ENCODE data around the gene TRMT61A.

DNA sequence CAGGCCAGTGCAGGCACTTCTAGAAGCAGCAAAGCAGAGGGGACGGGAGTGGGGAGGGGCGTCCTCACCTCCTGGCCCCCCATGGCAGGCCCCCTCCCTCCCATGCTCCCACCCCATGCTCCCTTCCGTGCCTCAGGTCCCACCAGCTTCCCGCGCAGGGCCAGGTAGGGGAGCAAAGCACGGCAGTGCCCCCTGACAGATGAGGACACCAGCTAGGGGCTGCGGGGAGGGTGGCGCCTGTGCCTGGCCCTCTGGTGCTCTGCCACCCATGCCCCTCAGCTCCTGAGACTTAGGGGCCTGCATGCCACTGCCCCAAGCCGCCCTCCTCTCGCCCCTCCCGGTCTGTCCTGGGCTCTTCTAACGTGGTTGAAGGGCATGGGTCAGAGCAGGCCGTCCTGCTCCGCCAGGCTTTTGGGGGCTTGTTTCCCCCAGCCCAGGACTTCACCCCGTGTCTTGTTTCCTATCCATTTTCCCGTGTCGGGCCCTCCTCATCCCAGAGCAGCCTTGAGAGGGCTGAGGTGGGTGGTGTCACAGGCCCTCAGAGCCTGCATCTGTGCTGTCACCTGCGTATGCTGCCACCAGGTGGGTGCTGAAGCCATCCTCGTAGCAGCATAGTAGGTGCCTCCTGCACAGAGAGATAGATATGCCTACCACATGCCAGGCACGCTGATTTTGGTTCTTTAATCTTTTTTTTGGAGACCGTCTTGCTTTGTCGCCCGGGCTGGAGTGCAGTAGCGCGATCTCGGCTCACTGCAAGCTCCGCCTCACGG lies 10.2 kb downstream of the TRMT61A start:
- TF ChIP-seq POLR2AphosphoS5 (IDR thresholded peaks at IDR 0.05; ENCODE audit: low read depth, low read length) (no peak), POLR2A (IDR thresholded peaks at IDR 0.05; ENCODE audit: low read depth, low read length) (no peak), TAF1 (IDR thresholded peaks at IDR 0.05; ENCODE audit: low read depth, low read length) (no peak)
